ENCODE results near the gene C1orf198. TPM values are rescaled to one million over a fixed set of nuclear protein-coding genes. Genes with fewer than 3 reads are reported as not detected.
A peak's percentile ranks its signal among the peaks of the same experiment; 100 is the strongest.

C1orf198 gene
- total RNA-seq, 1 donor from 2014 or later: 62.5 TPM

- TF ChIP-seq CTCF (conservative IDR thresholded peaks at IDR 0.05): no peak
- peaks cover 42% of the 10 kb centered on the region for H3K4me1 Mint-ChIP-seq (ENCODE audit: unreplicated experiment)
- peaks cover 25% of the 10 kb centered on the region for H3K27me3 Mint-ChIP-seq
- peaks cover 5% of the 10 kb centered on the region for H3K9me3 Mint-ChIP-seq
- no peaks in the 10 kb centered on the region for H3K36me3 Mint-ChIP-seq
- peak overlapping the region; percentile 61 for H3K27ac Mint-ChIP-seq
- DNase-seq (ENCODE audit: extremely low spot score, unreplicated experiment): no peak
- peak overlapping the region; percentile 57 for H3K4me3 Mint-ChIP-seq
Observed at GRCh38 chr1:230877924-230878590, 9.7 kb upstream of the C1orf198 start.

- Mint-ChIP-seq H3K9me3 (no peaks in the 10 kb centered on the region), H3K27ac (no peak overlapping the region), H3K4me1 (ENCODE audit: unreplicated experiment) (peaks cover 38% of the 10 kb centered on the region), H3K27me3 (peaks cover 20% of the 10 kb centered on the region), H3K4me3 (no peak overlapping the region), H3K36me3 (no peaks in the 10 kb centered on the region)
- no peak for DNase-seq (ENCODE audit: extremely low spot score, unreplicated experiment)
- TF ChIP-seq CTCF (conservative IDR thresholded peaks at IDR 0.05): no peak
Observed at GRCh38 chr1:230877146-230877923, 9.0 kb upstream of the C1orf198 start.

DNA sequence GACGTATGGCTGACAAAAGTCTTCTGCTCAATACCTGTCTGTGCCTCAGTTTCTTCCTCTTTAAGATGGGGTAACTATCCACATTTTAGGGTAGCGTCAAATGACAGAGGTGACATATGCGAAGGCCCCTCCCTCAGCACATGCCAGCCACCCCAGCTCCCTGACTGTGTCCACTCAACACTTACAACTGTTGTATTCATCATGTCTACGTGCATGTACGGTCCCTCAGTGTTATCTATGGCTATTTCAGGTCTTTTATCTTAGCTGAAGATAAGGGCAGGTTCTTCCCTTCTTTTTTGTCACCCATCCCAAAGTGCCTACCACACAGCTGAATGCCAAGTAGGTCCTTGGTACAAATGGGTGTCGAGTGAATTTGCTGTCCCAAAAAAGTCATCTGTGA, 8.3 kb upstream of the C1orf198 start:
- Mint-ChIP-seq H3K4me3 (no peak overlapping the region), H3K27me3 (peaks cover 20% of the 10 kb centered on the region), H3K9me3 (peaks cover 1% of the 10 kb centered on the region), H3K4me1 (ENCODE audit: unreplicated experiment) (peaks cover 35% of the 10 kb centered on the region), H3K27ac (no peak overlapping the region), H3K36me3 (no peaks in the 10 kb centered on the region)
- no peak for TF ChIP-seq CTCF (conservative IDR thresholded peaks at IDR 0.05)
- no peak for DNase-seq (ENCODE audit: extremely low spot score, unreplicated experiment)

GRCh38 chr1:230875370-230875769, 7.0 kb upstream of the C1orf198 start:
- no peak for TF ChIP-seq CTCF (conservative IDR thresholded peaks at IDR 0.05)
- no peak overlapping the region for H3K4me3 Mint-ChIP-seq
- peaks cover 10% of the 10 kb centered on the region for H3K27me3 Mint-ChIP-seq
- peaks cover 6% of the 10 kb centered on the region for H3K9me3 Mint-ChIP-seq
- no peak for DNase-seq (ENCODE audit: extremely low spot score, unreplicated experiment)
- no peaks in the 10 kb centered on the region for H3K36me3 Mint-ChIP-seq
- no peak overlapping the region for H3K27ac Mint-ChIP-seq
- peaks cover 30% of the 10 kb centered on the region for H3K4me1 Mint-ChIP-seq (ENCODE audit: unreplicated experiment)

- H3K4me3 Mint-ChIP-seq: no peak overlapping the region
- DNase-seq (ENCODE audit: extremely low spot score, unreplicated experiment): no peak
- peaks cover 23% of the 10 kb centered on the region for H3K4me1 Mint-ChIP-seq (ENCODE audit: unreplicated experiment)
- no peaks in the 10 kb centered on the region for H3K27me3 Mint-ChIP-seq
- H3K36me3 Mint-ChIP-seq: no peaks in the 10 kb centered on the region
- no peak for TF ChIP-seq CTCF (conservative IDR thresholded peaks at IDR 0.05)
- H3K9me3 Mint-ChIP-seq: peaks cover 6% of the 10 kb centered on the region
- H3K27ac Mint-ChIP-seq: no peak overlapping the region
Observed at GRCh38 chr1:230870916-230871315, 2.6 kb upstream of the C1orf198 start.

All from type B pancreatic cell (in vitro differentiated cells).